Karpas-422 (cell line): ENCODE results near the gene SELENOF. TPM values are rescaled to one million over a fixed set of nuclear protein-coding genes. Genes with fewer than 3 reads are reported as not detected.
"Not testable (repeated sequence)": the region's sequence is repeated elsewhere in the genome, so short reads cannot be mapped to it uniquely, and the experiment has no call there.

Experiments
- DNase-seq: peaks from one replicate; pipeline ENCODE4 v3.0.0-alpha.2; 2015
- H2AFZ ChIP-seq: fragments of 200-600 bp; sonication (generic); 2 replicates; pipeline ENCODE4 v1.6.1; 2014; ENCODE audit warnings: antibody characterized with exemption, low read length, mixed read lengths
- H3K27ac ChIP-seq: fragments of 200-600 bp; sonication (generic); 2 replicates; pipeline ENCODE4 v1.5.1; 2014; ENCODE audit warnings: mild to moderate bottlenecking, low read length, moderate library complexity
- H3K27me3 ChIP-seq: fragments of 200-600 bp; sonication (generic); 2 replicates; pipeline ENCODE4 v1.6.1; 2014; ENCODE audit warnings: low read length, mixed read lengths
- H3K36me3 ChIP-seq: fragments of 200-600 bp; sonication (generic); 2 replicates; pipeline ENCODE4 v1.6.1; 2014; ENCODE audit warnings: low read length, mixed read lengths; ENCODE audit not compliant: insufficient read depth
- H3K4me1 ChIP-seq: fragments of 200-600 bp; sonication (generic); 2 replicates; pipeline ENCODE4 v1.6.1; 2014; ENCODE audit warnings: mild to moderate bottlenecking, low read length, mixed read lengths
- H3K4me2 ChIP-seq: fragments of 200-600 bp; sonication (generic); 2 replicates; pipeline ENCODE4 v1.6.1; 2014; ENCODE audit warnings: low read length, low read depth, mild to moderate bottlenecking; ENCODE audit not compliant: poor library complexity, severe bottlenecking
- H3K4me3 ChIP-seq: fragments of 200-600 bp; sonication (generic); 2 replicates; pipeline ENCODE4 v1.5.1; 2014; ENCODE audit warnings: mild to moderate bottlenecking, antibody characterized with exemption, low read length, mixed read lengths
- H3K79me2 ChIP-seq: fragments of 200-600 bp; sonication (generic); 2 replicates; pipeline ENCODE4 v1.6.1; 2014; ENCODE audit warnings: mild to moderate bottlenecking, low read length, mixed read lengths
- H3K9ac ChIP-seq: fragments of 200-600 bp; sonication (generic); 2 replicates; pipeline ENCODE4 v1.6.0; 2014; ENCODE audit warnings: low read length
- H3K9me2 ChIP-seq: fragments of 200-600 bp; sonication (generic), shearing (Covaris generic); replicated peaks from 2 replicates; pipeline ENCODE4 v1.6.0; 2014; ENCODE audit warnings: mild to moderate bottlenecking, low read length, moderate library complexity; ENCODE audit not compliant: insufficient read depth
- H3K9me3 ChIP-seq: fragments of 300-700, 200-600 bp; sonication (generic); 2 replicates; pipeline ENCODE4 v1.6.1; 2014; ENCODE audit warnings: low read length, mixed read lengths
- H4K20me1 ChIP-seq: fragments of 200-600 bp; sonication (generic); 2 replicates; pipeline ENCODE4 v1.6.1; 2014; ENCODE audit warnings: mild to moderate bottlenecking, antibody characterized with exemption, low read length, low read depth; ENCODE audit not compliant: insufficient read depth
- total RNA-seq: library from RNA; depleted of rRNA; stranded (reverse); fragments of >200 nt; shearing (Covaris generic); gene quantifications from 2 replicates; pipeline ENCODE4 v1.2.3, GENCODE V29; 2014; ENCODE audit warnings: low replicate concordance

Gene SELENOF
- total RNA-seq, 1 experiment from 2014 or later: 197 TPM

GRCh38 chr1:86887479-86888162, 26.3 kb downstream of the SELENOF start:
- no peak for DNase-seq
- Histone ChIP-seq H3K4me2 (no peak overlapping the region), H3K9me3 (no peaks in the 10 kb centered on the region), H2AFZ (no peak overlapping the region), H3K9me2 (no peaks in the 10 kb centered on the region), H3K27ac (no peak overlapping the region), H3K27me3 (no peaks in the 10 kb centered on the region), H3K36me3 (0 out of 2 replicates have a peak, but pooled peaks cover 1% of the 10 kb centered on the region), H3K79me2 (peaks cover 95% of the 10 kb centered on the region), H3K4me3 (no peak overlapping the region), H4K20me1 (no peaks in the 10 kb centered on the region), H3K4me1 (no peaks in the 10 kb centered on the region), H3K9ac (no peak overlapping the region)

- DNase-seq: peak; percentile 35
- peaks cover 20% of the 10 kb centered on the region; the same call in 1 of the 2 replicates for H3K36me3 ChIP-seq
- no peak overlapping the region for H3K4me3 ChIP-seq
- no peaks in the 10 kb centered on the region for H3K27me3 ChIP-seq
- no peak overlapping the region for H3K4me2 ChIP-seq
- H3K9me2 ChIP-seq: no peaks in the 10 kb centered on the region
- H3K4me1 ChIP-seq: no peaks in the 10 kb centered on the region; the same call in 1 of the 2 replicates
- H2AFZ ChIP-seq: no peak overlapping the region
- no peaks in the 10 kb centered on the region for H4K20me1 ChIP-seq
- H3K27ac ChIP-seq: no peak overlapping the region
- no peak overlapping the region for H3K9ac ChIP-seq
- H3K79me2 ChIP-seq: peaks cover 51% of the 10 kb centered on the region
- no peaks in the 10 kb centered on the region for H3K9me3 ChIP-seq
Observed at GRCh38 chr1:86875722-86876121, 38.2 kb downstream of the SELENOF start.

- H3K9ac ChIP-seq: no peak overlapping the region
- H3K36me3 ChIP-seq: peaks cover 11% of the 10 kb centered on the region; the same call in 1 of the 2 replicates
Observed at GRCh38 chr1:86872086-86872485, 41.8 kb downstream of the SELENOF start.

DNA sequence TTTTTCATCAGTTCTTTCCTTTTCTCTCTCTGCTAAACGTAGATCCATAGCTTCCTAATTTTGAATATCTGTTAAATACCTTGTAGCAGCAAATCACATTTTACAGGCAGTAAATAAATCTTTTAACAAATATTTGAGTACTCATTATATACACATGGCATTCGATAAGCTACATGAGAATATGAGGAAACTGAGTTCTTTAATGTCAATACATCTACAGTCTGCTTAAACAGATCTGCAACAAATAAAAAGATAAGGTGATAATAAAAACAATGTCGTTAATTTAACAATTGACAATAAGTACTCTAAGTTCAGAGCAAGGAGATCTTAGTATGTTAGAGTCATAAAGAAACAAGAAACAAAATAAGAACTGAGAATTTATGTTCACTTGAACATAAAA, 42.9 kb downstream of the SELENOF start:
- no peak overlapping the region for H3K4me3 ChIP-seq
- no peak overlapping the region for H3K27ac ChIP-seq

More at GRCh38 chr1:86872086-86872485, 41.8 kb downstream of the SELENOF start:
- no peak overlapping the region for H3K4me2 ChIP-seq
- H3K27me3 ChIP-seq: no peaks in the 10 kb centered on the region
- peaks cover 59% of the 10 kb centered on the region for H3K79me2 ChIP-seq
- no peak for DNase-seq
- no peaks in the 10 kb centered on the region for H4K20me1 ChIP-seq
- H3K9me2 ChIP-seq: no peaks in the 10 kb centered on the region
- H3K27ac ChIP-seq: no peak overlapping the region
- no peaks in the 10 kb centered on the region for H3K9me3 ChIP-seq
- no peak overlapping the region for H2AFZ ChIP-seq
- H3K4me1 ChIP-seq: no peaks in the 10 kb centered on the region; the same call in 1 of the 2 replicates
- no peak overlapping the region for H3K4me3 ChIP-seq

DNA sequence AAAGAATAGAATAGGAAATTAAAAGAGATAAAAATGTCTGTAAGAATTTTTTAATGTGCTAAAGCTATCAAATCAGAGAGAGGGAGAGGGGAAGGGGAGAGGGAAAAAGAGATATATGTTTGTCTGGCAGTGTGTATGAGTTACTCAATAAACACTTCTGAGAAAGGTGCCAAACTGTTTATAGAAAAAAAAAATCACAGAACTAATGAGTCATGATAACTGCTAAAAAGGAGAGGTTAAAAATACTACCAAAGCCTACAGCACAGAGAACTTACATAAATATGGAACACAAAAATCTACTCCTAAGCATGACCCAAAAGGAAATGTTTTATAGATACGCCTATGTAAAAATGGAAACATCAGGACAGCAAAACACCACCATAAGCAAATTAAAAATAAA, 45.4 kb downstream of the SELENOF start:
- Histone ChIP-seq H3K4me1 (no peaks in the 10 kb centered on the region; the same call in 1 of the 2 replicates), H3K4me2 (no peak overlapping the region), H3K4me3 (no peak overlapping the region), H3K9me2 (no peaks in the 10 kb centered on the region), H2AFZ (no peak overlapping the region), H3K27me3 (no peaks in the 10 kb centered on the region), H3K9ac (no peak overlapping the region), H3K27ac (no peak overlapping the region), H3K79me2 (peaks cover 56% of the 10 kb centered on the region), H3K36me3 (peaks cover 5% of the 10 kb centered on the region; the same call in 1 of the 2 replicates), H4K20me1 (no peaks in the 10 kb centered on the region), H3K9me3 (no peaks in the 10 kb centered on the region)
- DNase-seq: no peak

More for the DNA sequence above, 42.9 kb downstream of the SELENOF start:
- Histone ChIP-seq H3K9me2 (no peaks in the 10 kb centered on the region), H4K20me1 (no peaks in the 10 kb centered on the region), H3K4me1 (no peaks in the 10 kb centered on the region; the same call in 1 of the 2 replicates), H3K9me3 (no peaks in the 10 kb centered on the region), H3K36me3 (peaks cover 4% of the 10 kb centered on the region; the same call in 1 of the 2 replicates), H3K9ac (no peak overlapping the region), H3K27me3 (no peaks in the 10 kb centered on the region), H3K4me2 (no peak overlapping the region), H3K79me2 (peaks cover 65% of the 10 kb centered on the region), H2AFZ (no peak overlapping the region)
- no peak for DNase-seq

GRCh38 chr1:86867278-86867677, 46.6 kb downstream of the SELENOF start:
- peaks cover 11% of the 10 kb centered on the region; the same call in 1 of the 2 replicates for H3K36me3 ChIP-seq
- H2AFZ ChIP-seq, H3K4me1 ChIP-seq, H3K9ac ChIP-seq, H3K4me2 ChIP-seq, DNase-seq, H3K9me3 ChIP-seq, H3K27me3 ChIP-seq, H4K20me1 ChIP-seq, H3K27ac ChIP-seq, H3K4me3 ChIP-seq, H3K9me2 ChIP-seq: not testable (repeated sequence)
- H3K79me2 ChIP-seq: peaks cover 53% of the 10 kb centered on the region

- no peak overlapping the region for H3K27ac ChIP-seq
- H4K20me1 ChIP-seq: no peaks in the 10 kb centered on the region
- peaks cover 11% of the 10 kb centered on the region; the same call in 1 of the 2 replicates for H3K36me3 ChIP-seq
- H3K9me2 ChIP-seq: no peaks in the 10 kb centered on the region
- no peak overlapping the region for H2AFZ ChIP-seq
- H3K9me3 ChIP-seq: no peaks in the 10 kb centered on the region
- no peaks in the 10 kb centered on the region for H3K27me3 ChIP-seq
- no peak overlapping the region for H3K4me2 ChIP-seq
- H3K4me3 ChIP-seq: no peak overlapping the region
- H3K79me2 ChIP-seq: peaks cover 49% of the 10 kb centered on the region
- no peaks in the 10 kb centered on the region; the same call in 1 of the 2 replicates for H3K4me1 ChIP-seq
- no peak for DNase-seq
- H3K9ac ChIP-seq: no peak overlapping the region
Observed at GRCh38 chr1:86866665-86867064, 47.3 kb downstream of the SELENOF start.

GRCh38 chr1:86865973-86866637, 47.8 kb downstream of the SELENOF start:
- no peaks in the 10 kb centered on the region for H4K20me1 ChIP-seq
- peaks cover 47% of the 10 kb centered on the region for H3K79me2 ChIP-seq
- no peaks in the 10 kb centered on the region for H3K9me3 ChIP-seq
- H3K27me3 ChIP-seq: no peaks in the 10 kb centered on the region
- H3K36me3 ChIP-seq: peaks cover 11% of the 10 kb centered on the region; the same call in 1 of the 2 replicates
- H3K4me2 ChIP-seq: no peak overlapping the region
- no peaks in the 10 kb centered on the region for H3K9me2 ChIP-seq
- H2AFZ ChIP-seq: no peak overlapping the region
- H3K27ac ChIP-seq: no peak overlapping the region
- H3K4me3 ChIP-seq: no peak overlapping the region
- DNase-seq: no peak
- no peaks in the 10 kb centered on the region; the same call in 1 of the 2 replicates for H3K4me1 ChIP-seq
- H3K9ac ChIP-seq: no peak overlapping the region
